GM12878 (cell line): ENCODE measurements around the gene NAT8L. TPM values are rescaled to one million over a fixed set of nuclear protein-coding genes. Genes with fewer than 3 reads are reported as not detected.

Source experiments
- ATAC-seq: fragments of 200-7000 bp; cut with Tn5 transposase; 3 replicates; pipeline ENCODE4 v1.9.1; 2020; ENCODE audit warnings: mild to moderate bottlenecking, moderate library complexity
- BruUV-seq: library from RNA; stranded (reverse); fragments of 400-500 nt; replicated peaks from 2 replicates; lab custom pipeline; 2021; lab: Mats Ljungman, UMichigan
- CTCF ChIA-PET: fragments of 300-600 bp; sonication (Branson Sonifier 250); formaldehyde crosslinking; extraction: SDS; loops from one replicate; lab custom pipeline; 2021; ENCODE audit warnings: inconsistent platforms; lab: Yijun Ruan, JAX
- POLR2A ChIA-PET: fragments of 350-600 bp; formaldehyde crosslinking; extraction: SDS; loops from one replicate; lab custom pipeline; 2021; ENCODE audit warnings: inconsistent platforms; lab: Charles Lee
- RAD21 ChIA-PET: fragments of 300-600 bp; sonication (Branson Sonifier 250); formaldehyde crosslinking; loops from one replicate; lab custom pipeline; 2023; ENCODE audit warnings: antibody characterized with exemption; ENCODE audit not compliant: unreplicated experiment; lab: Charles Lee
- SMC1A ChIA-PET: fragments of 300-600 bp; sonication (Branson Sonifier 250); formaldehyde crosslinking; loops from one replicate; lab custom pipeline; 2023; ENCODE audit not compliant: unreplicated experiment, uncharacterized antibody; lab: Charles Lee
- DNase-seq: peaks from one replicate; pipeline ENCODE4 v3.0.0-alpha.2; 2011; ENCODE audit warnings: low read depth, low spot score
- FAIRE-seq: peaks from 3 replicates; lab custom pipeline; 2011; peaks lifted over from hg19 to GRCh38; lab: Jason Lieb, UNC
- H2AFZ ChIP-seq: 2 replicates; pipeline ENCODE4 v1.6.0; 2011; ENCODE audit warnings: low read depth, low read length, control low read depth; ENCODE audit not compliant: control insufficient read depth
- H3K27ac ChIP-seq: 2 replicates; pipeline ENCODE4 v1.5.1; 2011; ENCODE audit warnings: control low read depth; ENCODE audit not compliant: control insufficient read depth, insufficient read depth
- H3K27me3 ChIP-seq, 2 experiments: replicated peaks in 1 of 2; 2 replicates each; pipeline versions ENCODE4 v1.6.0 to v1.6.1; 2011; ENCODE audit warnings: low read length in 1 of 2; ENCODE audit not compliant: control insufficient read depth in 2 of 2, insufficient read depth in 2 of 2
- H3K36me3 ChIP-seq, 2 experiments: 2 replicates each; pipeline ENCODE4 v1.5.1; 2011; ENCODE audit warnings: low read length in 1 of 2; ENCODE audit not compliant: control insufficient read depth in 2 of 2, insufficient read depth in 2 of 2
- H3K4me1 ChIP-seq: 2 replicates; pipeline ENCODE4 v1.6.1; 2011; ENCODE audit warnings: mild to moderate bottlenecking, low read length, moderate library complexity, mixed read lengths; ENCODE audit not compliant: control insufficient read depth, insufficient read depth
- H3K4me2 ChIP-seq: 2 replicates; pipeline ENCODE4 v1.6.0; 2011; ENCODE audit warnings: control low read depth; ENCODE audit not compliant: control insufficient read depth, insufficient read depth
- H3K4me3 ChIP-seq: fragments of 200-600 bp; sonication (generic); 2 replicates; pipeline ENCODE4 v1.5.1; 2016
- H3K79me2 ChIP-seq: 2 replicates; pipeline ENCODE4 v1.6.0; 2011; ENCODE audit warnings: low read length; ENCODE audit not compliant: control insufficient read depth, insufficient read depth
- H3K9ac ChIP-seq: 2 replicates; pipeline ENCODE4 v1.8.0; 2011; ENCODE audit warnings: low read length, control low read depth, mixed read lengths; ENCODE audit not compliant: control insufficient read depth, insufficient read depth
- H3K9me3 ChIP-seq: replicated peaks from 3 replicates; pipeline ENCODE4 v1.5.1; 2011; ENCODE audit warnings: mild to moderate bottlenecking, low read length; ENCODE audit not compliant: control insufficient read depth, insufficient read depth
- H4K20me1 ChIP-seq: 2 replicates; pipeline ENCODE4 v1.6.0; 2011; ENCODE audit not compliant: control insufficient read depth, insufficient read depth
- ATF7 ChIP-seq: fragments of 450-650 bp; IDR thresholded peaks from 2 replicates; pipeline ENCODE4 v1.6.1; 2016; ENCODE audit warnings: low read depth, mild to moderate bottlenecking
- BCLAF1 ChIP-seq: fragments of 450-650 bp; IDR thresholded peaks from 2 replicates; pipeline ENCODE4 v1.6.1; 2017; ENCODE audit warnings: antibody characterized with exemption, mild to moderate bottlenecking, moderate library complexity
- CHD4 ChIP-seq: fragments of 200-600 bp; sonication (generic); IDR thresholded peaks from 2 replicates; pipeline ENCODE4 v1.6.1; 2016; ENCODE audit warnings: mild to moderate bottlenecking
- KLF5 ChIP-seq: fragments of 450-650 bp; IDR thresholded peaks from 2 replicates; pipeline ENCODE4 v1.6.1; 2014; ENCODE audit warnings: mild to moderate bottlenecking; ENCODE audit not compliant: partially characterized antibody
- MAX ChIP-seq: IDR thresholded peaks from 2 replicates; pipeline ENCODE4 v1.6.1; 2012; ENCODE audit warnings: low read depth, low read length, improper control_type of control experiment
- MEF2B ChIP-seq: fragments of 450-650 bp; IDR thresholded peaks from 2 replicates; pipeline ENCODE4 v1.6.1; 2018; ENCODE audit warnings: mild to moderate bottlenecking, moderate library complexity; ENCODE audit not compliant: partially characterized antibody, poor library complexity, severe bottlenecking
- NFIC ChIP-seq: IDR thresholded peaks from 2 replicates; pipeline ENCODE4 v1.6.1; 2012; ENCODE audit warnings: low read depth, mild to moderate bottlenecking, inconsistent platforms, low read length, moderate library complexity
- NFYB ChIP-seq: IDR thresholded peaks from 2 replicates; pipeline ENCODE4 v1.6.1; 2011; ENCODE audit warnings: low read depth, mild to moderate bottlenecking, low read length, improper control_type of control experiment, moderate library complexity; ENCODE audit not compliant: insufficient read depth
- NR2C2 ChIP-seq: IDR thresholded peaks from 2 replicates; pipeline ENCODE4 v1.6.1; 2011; ENCODE audit warnings: borderline replicate concordance, low read depth; ENCODE audit not compliant: control insufficient read depth, insufficient read length
- PAX5 ChIP-seq: IDR thresholded peaks from 2 replicates; pipeline ENCODE4 v1.6.1; 2011; ENCODE audit warnings: low read depth, low read length, borderline replicate concordance
- PRDM15 ChIP-seq: fragments of 450-650 bp; formaldehyde crosslinking; IDR thresholded peaks from 2 replicates; pipeline ENCODE4 v1.4.0; 2020; ENCODE audit warnings: mild to moderate bottlenecking, moderate library complexity
- SMARCA5 ChIP-seq: fragments of 450-650 bp; IDR thresholded peaks from 2 replicates; pipeline ENCODE4 v1.6.1; 2017; ENCODE audit warnings: mild to moderate bottlenecking
- SREBF2 ChIP-seq: IDR thresholded peaks from 2 replicates; pipeline ENCODE4 v1.6.1; 2012; ENCODE audit warnings: mild to moderate bottlenecking, low read length
- WGBS: methylation state at CpG from one replicate; pipeline ENCODE4 v1.1.6; 2016; ENCODE audit warnings: low lambda C conversion rate; ENCODE audit not compliant: insufficient replicate concordance, insufficient coverage; ENCODE audit errors: missing lambda C conversion rate; 5-methylcytosine and 5-hydroxymethylcytosine counted together
- in situ Hi-C: fragments of 300-500 bp; cut with MboI; formaldehyde crosslinking; loops from 9 replicates; pipeline ENCODE4 v1.14.3; 2018; ENCODE audit warnings: mixed read lengths
- intact Hi-C: fragments of 100-400 bp; cut with micrococcal nuclease; formaldehyde crosslinking; loops from one replicate; pipeline ENCODE4 v1.14.2; 2022; ENCODE audit not compliant: unreplicated experiment
- polyA plus RNA-seq, 11 experiments: library from polyadenylated mRNA; depleted of rRNA in 4 of 11; unstranded in 6 of 11; stranded (reverse) in 5 of 11; fragments of >200 nt; fragmentation: Nextera tagmentation in 4 of 11; fragmentation: Illumina TruSeq in 1 of 11; extraction: Ambion mirVana in 4 of 11; extraction: Trizol in 1 of 11; gene quantifications; 1 replicate in 1 of 11; 2 replicates in 10 of 11; pipeline versions ENCODE4 v1.2.1 to v1.2.3, GENCODE V29; 2011 to 2016; ENCODE audit warnings: inconsistent platforms in 2 of 11, missing spikeins in 2 of 11, low read depth in 1 of 11
- total RNA-seq, 4 experiments: library from RNA; depleted of rRNA in 3 of 4; stranded (reverse); fragments of >200 nt in 3 of 4; fragmentation: Illumina TruSeq in 1 of 4; extraction: Trizol in 1 of 4; gene quantifications; 2 replicates each; pipeline versions ENCODE4 v1.2.1 to v1.2.3, GENCODE V29; 2013 to 2021
- TF ChIP-seq, protein P1 (sequence below): IDR thresholded peaks from 2 replicates; pipeline ENCODE4 v1.6.1; 2012; ENCODE audit warnings: low read length, inconsistent platforms

The NAT8L gene
- total and polyA plus RNA-seq, 10 of the 15 experiments (the other 5 are each of a cell fraction or from before 2014, with no cell fraction given), result 0.01 to 0.31 (median 0.11) TPM; not detected in 5

GRCh38 chr4:2074588-2074987 is 15.5 kb downstream of the NAT8L start (continued):
- TF ChIP-seq, protein P1, sequence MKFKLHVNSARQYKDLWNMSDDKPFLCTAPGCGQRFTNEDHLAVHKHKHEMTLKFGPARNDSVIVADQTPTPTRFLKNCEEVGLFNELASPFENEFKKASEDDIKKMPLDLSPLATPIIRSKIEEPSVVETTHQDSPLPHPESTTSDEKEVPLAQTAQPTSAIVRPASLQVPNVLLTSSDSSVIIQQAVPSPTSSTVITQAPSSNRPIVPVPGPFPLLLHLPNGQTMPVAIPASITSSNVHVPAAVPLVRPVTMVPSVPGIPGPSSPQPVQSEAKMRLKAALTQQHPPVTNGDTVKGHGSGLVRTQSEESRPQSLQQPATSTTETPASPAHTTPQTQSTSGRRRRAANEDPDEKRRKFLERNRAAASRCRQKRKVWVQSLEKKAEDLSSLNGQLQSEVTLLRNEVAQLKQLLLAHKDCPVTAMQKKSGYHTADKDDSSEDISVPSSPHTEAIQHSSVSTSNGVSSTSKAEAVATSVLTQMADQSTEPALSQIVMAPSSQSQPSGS, result no peak
- TF ChIP-seq ATF7 (no peak), MAX (no peak), NFYB (no peak)

GRCh38 chr4:2075171-2075986 is 16.3 kb downstream of the NAT8L start:
- Histone ChIP-seq H3K36me3 (no peaks in the 10 kb centered on the region), H3K9ac (no peak overlapping the region), H3K4me2 (no peak overlapping the region), H4K20me1 (no peaks in the 10 kb centered on the region), H3K4me3 (no peak overlapping the region), H3K9me3 (no peaks in the 10 kb centered on the region), H3K4me1 (peaks cover 3% of the 10 kb centered on the region), H3K27ac (no peak overlapping the region), H2AFZ (no peak overlapping the region), H3K27me3 (no peaks in the 10 kb centered on the region), H3K79me2 (no peaks in the 10 kb centered on the region)
- ChIA-PET RAD21 (no interaction called here), CTCF (no interaction called here), SMC1A (interaction anchor here (0.6 kb wide), 1 partner anchor 141 kb away, joined by 3 read pairs; no protein-coding TSS in a partner anchor), POLR2A (no interaction called here)
- FAIRE-seq, result no peak
- BruUV-seq, result no TSS peak
- in situ Hi-C loops (no loop called here), intact Hi-C loops (no loop called here)
- 11% methylated on average over 12 of the region's 12 CpGs for whole genome bisulfite sequencing
- no peak for DNase-seq
- no peak for ATAC-seq
- no peak for TF ChIP-seq BCLAF1
- TF ChIP-seq SREBF2, result no peak
- no peak for TF ChIP-seq KLF5
- TF ChIP-seq MEF2B, result no peak
- TF ChIP-seq CHD4, result no peak
- TF ChIP-seq NFIC, result no peak
- TF ChIP-seq PRDM15 (CRISPR knock-in tag), result no peak
- no peak for TF ChIP-seq NR2C2
- TF ChIP-seq SMARCA5, result no peak
- no peak for TF ChIP-seq PAX5
